ENCODE data around the gene OR5D18.

GRCh38 chr11:55793321-55793720 is 26.1 kb upstream of the OR5D18 start:
- no peak for TF ChIP-seq CTCF (IDR thresholded peaks at IDR 0.05 in 8 of 11, conservative IDR thresholded peaks at IDR 0.05 in 3 of 11)
- TF ChIP-seq POLR2A (IDR thresholded peaks at IDR 0.05) = no peak
- TF ChIP-seq POLR2AphosphoS5 (IDR thresholded peaks at IDR 0.05) = no peak
